GM18907 (cell line): ENCODE data around the gene PCDHGB1.
A peak's percentile ranks its signal among the peaks of the same experiment; 100 is the strongest.
"Not testable (repeated sequence)": the region's sequence is repeated elsewhere in the genome, so short reads cannot be mapped to it uniquely, and the experiment has no call there.

Source experiments
- ATAC-seq: cut with Tn5 transposase; IDR thresholded peaks from one replicate; pipeline ENCODE4 v1.9.1; 2021; ENCODE audit warnings: mild to moderate bottlenecking, moderate library complexity; ENCODE audit not compliant: unreplicated experiment

PCDHGB1 gene

DNA sequence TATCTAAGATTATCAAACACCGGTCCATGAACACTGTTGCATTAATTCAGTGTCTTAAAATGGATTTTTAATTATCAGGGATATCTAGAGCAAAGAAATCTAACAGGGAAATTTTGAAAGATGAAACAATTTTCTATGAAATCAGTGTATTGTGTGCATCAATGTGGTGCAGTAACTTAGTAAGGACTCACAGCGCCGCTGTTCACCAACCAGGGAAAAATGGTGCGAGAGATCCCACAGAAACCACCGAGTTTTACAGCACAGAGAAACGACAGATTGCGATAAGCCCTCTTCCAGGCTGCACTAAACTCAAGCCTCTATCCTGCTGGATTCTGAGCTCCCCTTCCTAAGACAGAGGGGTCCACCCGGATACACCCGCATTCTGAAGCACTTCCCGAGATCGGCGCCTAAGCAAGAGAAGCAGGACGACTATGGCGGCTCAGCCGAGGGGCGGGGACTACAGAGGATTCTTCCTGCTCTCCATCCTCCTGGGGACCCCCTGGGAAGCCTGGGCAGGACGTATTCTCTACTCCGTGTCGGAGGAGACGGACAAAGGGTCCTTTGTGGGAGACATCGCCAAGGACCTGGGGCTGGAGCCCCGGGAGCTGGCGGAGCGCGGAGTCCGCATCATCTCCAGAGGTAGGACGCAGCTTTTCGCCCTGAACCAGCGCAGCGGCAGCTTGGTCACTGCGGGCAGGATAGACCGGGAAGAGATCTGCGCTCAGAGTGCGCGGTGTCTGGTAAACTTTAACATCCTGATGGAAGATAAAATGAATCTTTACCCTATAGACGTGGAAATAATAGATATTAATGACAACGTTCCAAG lies 32.8 kb downstream of the PCDHGB1 start, which contains the start of gene PCDHGA7:
Gene PCDHGA7 (plus strand): TSS at position 274 of the 826 bp plus-strand sequence. CDS start 158 bp downstream, at position 432.
- ATAC-seq: no peak

DNA sequence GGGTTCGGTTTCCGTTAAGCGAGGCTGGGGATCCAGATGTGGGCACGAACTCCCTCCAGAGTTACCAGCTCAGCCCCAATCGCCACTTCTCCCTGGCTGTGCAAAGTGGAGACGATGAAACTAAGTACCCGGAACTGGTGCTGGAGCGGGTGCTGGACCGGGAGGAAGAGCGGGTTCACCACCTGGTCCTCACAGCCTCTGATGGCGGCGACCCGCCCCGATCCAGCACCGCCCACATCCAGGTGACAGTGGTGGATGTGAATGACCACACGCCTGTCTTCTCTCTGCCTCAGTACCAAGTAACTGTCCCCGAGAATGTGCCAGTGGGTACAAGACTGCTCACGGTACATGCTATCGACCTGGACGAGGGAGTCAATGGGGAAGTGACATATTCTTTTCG lies 33.4 kb downstream of the PCDHGB1 start:
- ATAC-seq: no peak

DNA sequence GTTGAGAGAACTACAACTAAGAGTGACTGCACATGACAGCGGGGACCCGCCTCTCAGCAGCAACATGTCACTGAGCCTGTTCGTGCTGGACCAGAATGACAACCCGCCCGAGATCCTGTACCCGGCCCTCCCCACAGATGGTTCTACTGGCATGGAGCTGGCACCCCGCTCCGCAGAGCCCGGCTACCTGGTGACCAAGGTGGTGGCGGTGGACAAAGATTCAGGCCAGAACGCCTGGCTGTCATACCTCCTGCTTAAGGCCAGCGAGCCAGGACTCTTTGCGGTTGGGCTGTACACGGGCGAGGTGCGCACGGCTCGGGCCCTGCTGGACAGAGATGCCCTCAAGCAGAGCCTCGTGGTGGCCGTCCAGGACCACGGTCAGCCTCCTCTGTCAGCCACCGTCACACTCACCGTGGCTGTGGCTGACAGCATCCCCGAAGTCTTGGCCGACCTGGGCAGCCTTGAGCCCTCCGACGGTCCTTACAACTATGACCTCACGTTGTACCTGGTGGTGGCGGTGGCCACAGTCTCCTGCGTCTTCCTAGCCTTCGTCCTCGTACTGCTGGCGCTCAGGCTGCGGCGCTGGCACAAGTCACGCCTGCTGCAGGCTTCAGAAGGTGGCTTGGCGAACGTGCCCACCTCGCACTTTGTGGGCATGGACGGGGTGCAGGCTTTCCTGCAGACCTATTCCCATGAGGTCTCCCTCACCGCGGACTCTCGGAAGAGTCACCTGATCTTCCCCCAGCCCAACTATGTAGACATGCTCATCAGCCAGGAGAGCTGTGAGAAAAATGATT lies 34.8 kb downstream of the PCDHGB1 start:
- ATAC-seq: no peak

DNA sequence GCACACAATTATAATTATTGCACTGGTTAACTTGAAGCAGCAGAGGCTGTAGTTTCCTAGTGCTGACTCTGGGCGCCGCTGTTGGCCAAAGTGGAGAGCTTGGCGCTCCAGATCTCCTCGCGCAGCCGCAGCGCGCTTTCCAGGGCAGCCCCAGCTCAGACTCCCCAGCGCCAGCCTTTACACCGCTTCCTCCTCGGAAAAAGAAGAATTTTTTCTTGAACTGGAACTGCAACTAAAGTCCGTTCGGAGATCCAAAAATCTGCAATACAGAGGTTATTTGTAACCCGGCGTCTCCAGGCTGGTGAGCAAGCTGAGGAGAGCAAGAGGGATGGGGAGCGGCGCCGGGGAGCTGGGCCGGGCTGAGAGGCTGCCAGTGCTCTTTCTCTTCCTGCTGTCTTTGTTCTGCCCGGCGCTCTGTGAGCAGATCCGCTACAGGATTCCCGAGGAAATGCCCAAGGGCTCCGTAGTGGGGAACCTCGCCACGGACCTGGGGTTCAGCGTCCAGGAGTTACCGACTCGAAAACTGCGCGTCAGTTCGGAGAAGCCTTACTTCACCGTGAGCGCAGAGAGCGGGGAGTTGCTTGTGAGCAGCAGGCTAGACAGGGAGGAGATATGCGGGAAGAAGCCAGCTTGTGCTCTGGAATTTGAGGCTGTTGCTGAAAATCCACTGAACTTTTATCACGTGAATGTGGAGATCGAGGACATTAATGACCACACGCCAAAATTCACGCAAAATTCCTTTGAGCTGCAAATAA lies 37.8 kb downstream of the PCDHGB1 start, which contains the start of gene PCDHGB4:
Gene PCDHGB4 (plus strand): TSS at position 142 of the 755 bp plus-strand sequence. CDS start 187 bp downstream, at position 329.
- ATAC-seq: not testable (repeated sequence)

DNA sequence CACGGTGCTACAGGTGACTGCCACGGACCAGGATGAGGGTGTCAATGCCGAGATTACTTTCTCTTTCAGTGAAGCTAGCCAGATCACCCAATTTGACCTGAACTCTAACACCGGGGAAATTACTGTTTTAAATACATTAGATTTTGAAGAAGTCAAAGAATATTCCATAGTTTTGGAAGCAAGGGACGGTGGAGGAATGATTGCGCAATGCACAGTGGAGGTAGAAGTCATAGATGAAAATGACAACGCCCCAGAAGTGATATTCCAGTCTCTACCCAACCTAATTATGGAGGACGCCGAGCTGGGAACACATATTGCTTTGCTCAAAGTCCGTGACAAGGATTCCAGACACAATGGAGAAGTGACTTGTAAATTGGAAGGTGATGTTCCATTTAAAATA lies 38.8 kb downstream of the PCDHGB1 start:
- ATAC-seq: no peak

DNA sequence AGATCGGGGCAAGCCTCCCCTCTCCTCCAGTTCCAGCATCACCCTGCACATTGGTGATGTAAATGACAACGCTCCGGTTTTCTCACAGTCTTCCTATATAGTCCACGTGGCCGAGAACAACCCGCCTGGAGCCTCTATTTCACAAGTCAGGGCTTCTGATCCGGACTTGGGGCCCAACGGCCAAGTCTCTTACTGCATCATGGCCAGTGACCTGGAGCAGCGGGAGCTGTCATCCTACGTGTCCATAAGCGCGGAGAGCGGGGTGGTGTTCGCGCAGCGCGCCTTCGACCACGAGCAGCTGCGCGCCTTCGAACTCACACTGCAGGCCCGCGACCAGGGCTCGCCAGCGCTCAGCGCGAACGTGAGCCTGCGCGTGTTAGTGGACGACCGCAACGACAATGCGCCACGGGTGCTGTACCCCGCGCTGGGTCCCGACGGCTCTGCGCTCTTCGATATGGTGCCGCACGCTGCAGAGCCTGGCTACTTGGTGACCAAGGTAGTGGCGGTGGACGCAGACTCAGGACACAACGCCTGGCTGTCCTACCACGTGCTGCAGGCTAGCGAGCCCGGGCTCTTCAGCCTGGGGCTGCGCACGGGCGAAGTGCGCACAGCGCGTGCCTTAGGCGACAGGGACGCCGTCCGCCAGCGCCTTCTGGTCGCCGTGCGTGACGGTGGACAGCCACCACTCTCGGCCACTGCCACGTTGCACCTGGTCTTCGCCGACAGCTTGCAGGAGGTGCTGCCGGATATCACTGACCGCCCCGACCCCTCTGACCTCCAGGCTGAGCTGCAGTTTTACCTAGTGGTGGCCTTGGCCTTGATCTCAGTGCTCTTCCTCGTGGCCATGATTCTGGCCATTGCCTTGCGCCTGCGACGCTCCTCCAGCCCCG lies 39.5 kb downstream of the PCDHGB1 start:
- no peak for ATAC-seq

DNA sequence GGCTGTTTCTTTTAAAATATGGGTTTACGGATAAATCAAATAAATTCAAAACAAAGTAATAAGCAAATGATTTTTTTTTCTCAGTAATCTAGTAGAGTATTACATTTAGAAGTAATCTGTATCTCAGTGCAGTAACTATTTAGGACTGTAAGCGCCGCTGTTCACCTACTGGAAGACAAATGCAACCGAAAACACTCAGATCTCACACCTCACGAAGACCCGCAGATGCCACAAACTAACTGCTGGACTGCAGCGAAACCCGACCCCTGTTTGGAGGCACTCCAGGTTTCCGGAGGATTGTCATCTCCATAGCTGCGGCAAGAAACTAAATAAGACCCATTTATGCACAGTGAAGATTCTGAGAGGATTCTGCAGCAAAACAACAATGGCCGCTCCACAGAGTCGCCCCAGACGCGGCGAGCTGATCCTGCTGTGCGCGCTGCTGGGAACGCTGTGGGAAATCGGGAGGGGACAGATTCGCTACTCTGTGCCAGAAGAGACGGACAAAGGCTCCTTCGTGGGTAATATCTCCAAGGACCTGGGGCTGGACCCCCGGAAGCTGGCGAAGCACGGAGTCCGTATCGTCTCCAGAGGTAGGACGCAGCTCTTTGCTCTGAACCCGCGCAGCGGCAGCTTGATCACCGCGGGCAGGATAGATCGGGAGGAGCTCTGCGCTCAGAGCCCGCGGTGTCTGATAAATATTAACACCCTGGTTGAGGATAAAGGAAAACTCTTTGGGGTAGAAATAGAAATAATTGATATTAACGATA lies 42.7 kb downstream of the PCDHGB1 start, which contains the start of gene PCDHGA8:
Gene PCDHGA8 (plus strand): TSS at position 205 of the 770 bp plus-strand sequence. CDS start 181 bp downstream, at position 386.
- no peak for ATAC-seq

DNA sequence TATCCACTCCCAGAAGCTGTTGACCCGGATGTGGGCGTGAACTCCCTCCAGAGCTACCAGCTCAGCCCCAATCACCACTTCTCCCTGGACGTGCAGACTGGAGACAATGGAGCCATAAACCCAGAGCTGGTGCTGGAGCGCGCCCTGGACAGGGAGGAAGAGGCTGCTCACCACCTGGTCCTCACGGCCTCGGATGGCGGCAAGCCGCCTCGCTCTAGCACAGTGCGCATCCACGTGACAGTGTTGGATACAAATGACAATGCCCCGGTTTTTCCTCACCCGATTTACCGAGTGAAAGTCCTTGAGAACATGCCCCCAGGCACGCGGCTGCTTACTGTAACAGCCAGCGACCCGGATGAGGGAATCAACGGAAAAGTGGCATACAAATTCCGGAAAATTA lies 43.4 kb downstream of the PCDHGB1 start:
- ATAC-seq: no peak

DNA sequence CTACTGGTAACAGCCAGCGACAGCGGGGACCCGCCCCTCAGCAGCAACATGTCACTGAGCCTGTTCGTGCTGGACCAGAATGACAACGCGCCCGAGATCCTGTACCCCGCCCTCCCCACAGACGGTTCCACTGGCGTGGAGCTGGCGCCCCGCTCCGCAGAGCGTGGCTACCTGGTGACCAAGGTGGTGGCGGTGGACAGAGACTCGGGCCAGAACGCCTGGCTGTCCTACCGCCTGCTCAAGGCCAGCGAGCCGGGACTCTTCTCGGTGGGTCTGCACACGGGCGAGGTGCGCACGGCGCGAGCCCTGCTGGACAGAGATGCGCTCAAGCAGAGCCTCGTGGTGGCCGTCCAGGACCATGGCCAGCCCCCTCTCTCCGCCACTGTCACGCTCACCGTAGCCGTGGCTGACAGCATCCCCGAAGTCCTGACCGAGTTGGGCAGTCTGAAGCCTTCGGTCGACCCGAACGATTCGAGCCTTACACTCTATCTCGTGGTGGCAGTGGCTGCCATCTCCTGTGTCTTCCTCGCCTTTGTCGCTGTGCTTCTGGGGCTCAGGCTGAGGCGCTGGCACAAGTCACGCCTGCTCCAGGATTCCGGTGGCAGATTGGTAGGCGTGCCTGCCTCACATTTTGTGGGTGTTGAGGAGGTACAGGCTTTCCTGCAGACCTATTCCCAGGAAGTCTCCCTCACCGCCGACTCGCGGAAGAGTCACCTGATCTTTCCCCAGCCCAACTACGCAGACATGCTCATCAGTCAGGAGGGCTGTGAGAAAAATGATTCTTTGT lies 44.7 kb downstream of the PCDHGB1 start:
- ATAC-seq: not testable (repeated sequence)

DNA sequence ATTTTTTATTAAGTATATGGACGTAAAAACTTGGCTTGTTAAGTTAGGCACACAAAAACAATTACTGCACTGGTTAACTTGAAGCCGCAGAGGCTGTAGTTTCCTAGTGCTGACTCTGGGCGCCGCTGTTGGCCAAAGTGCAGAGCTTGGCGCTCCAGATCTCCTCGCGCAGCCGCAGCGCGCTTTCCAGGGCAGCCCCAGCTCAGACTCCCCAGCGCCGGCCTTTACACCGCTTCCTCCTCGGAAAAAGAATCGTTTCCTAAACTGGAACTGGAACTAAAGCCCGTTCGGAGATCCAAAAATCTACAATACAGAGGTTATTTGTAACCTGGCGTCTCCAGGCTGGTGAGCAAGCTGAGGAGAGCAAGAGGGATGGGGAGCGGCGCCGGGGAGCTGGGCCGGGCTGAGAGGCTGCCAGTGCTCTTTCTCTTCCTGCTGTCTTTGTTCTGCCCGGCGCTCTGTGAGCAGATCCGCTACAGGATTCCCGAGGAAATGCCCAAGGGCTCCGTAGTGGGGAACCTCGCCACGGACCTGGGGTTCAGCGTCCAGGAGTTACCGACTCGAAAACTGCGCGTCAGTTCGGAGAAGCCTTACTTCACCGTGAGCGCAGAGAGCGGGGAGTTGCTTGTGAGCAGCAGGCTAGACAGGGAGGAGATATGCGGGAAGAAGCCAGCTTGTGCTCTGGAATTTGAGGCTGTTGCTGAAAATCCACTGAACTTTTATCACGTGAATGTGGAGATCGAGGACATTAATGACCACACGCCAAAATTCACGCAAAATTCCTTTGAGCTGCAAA lies 48.1 kb downstream of the PCDHGB1 start, which contains the start of gene PCDHGB5:
Gene PCDHGB5 (plus strand): TSS at position 192 of the 796 bp plus-strand sequence. CDS start 181 bp downstream, at position 373.
- peak; percentile 58 for ATAC-seq

DNA sequence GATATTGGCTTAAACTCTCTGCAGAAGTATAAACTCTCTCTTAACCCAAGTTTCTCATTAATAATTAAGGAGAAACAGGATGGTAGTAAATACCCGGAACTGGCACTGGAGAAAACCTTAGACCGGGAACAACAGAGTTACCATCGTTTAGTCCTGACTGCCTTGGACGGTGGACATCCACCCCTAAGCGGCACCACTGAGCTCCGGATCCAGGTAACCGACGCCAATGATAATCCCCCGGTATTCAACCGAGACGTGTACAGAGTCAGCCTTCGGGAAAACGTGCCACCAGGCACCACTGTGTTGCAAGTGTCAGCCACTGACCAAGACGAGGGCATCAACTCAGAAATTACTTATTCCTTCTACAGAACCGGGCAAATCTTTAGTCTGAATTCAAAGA lies 48.7 kb downstream of the PCDHGB1 start:
- no peak for ATAC-seq

DNA sequence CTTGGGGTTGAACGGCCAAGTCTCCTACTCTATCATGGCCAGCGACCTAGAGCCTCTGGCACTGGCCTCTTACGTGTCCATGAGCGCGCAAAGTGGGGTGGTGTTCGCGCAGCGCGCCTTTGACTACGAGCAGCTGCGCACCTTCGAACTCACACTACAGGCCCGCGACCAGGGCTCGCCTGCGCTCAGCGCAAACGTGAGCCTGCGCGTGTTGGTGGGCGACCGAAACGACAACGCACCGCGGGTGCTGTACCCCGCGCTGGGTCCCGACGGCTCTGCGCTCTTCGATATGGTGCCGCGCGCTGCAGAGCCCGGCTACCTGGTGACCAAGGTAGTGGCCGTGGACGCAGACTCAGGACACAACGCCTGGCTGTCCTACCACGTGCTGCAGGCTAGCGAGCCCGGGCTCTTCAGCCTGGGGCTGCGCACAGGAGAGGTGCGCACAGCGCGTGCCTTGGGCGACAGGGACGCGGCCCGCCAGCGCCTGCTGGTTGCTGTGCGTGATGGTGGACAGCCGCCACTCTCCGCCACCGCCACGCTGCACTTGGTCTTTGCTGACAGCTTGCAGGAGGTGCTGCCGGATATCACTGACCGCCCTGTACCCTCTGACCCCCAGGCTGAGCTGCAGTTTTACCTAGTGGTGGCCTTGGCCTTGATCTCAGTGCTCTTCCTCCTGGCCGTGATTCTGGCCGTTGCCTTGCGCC lies 49.8 kb downstream of the PCDHGB1 start:
- ATAC-seq: no peak
